PC-9 (cell line): ENCODE measurements around the gene PAQR4.

Source experiments
- CTCF ChIP-seq: fragments of 200-600 bp; sonication (generic); conservative IDR thresholded peaks from 2 replicates; pipeline ENCODE4 v1.6.1; 2017; ENCODE audit warnings: mixed run types, antibody characterized with exemption, mild to moderate bottlenecking, moderate library complexity
- EZH2 ChIP-seq: fragments of 200-600 bp; sonication (generic); IDR thresholded peaks from 2 replicates; pipeline ENCODE4 v1.8.0; 2017; ENCODE audit warnings: antibody characterized with exemption, low read depth

DNA sequence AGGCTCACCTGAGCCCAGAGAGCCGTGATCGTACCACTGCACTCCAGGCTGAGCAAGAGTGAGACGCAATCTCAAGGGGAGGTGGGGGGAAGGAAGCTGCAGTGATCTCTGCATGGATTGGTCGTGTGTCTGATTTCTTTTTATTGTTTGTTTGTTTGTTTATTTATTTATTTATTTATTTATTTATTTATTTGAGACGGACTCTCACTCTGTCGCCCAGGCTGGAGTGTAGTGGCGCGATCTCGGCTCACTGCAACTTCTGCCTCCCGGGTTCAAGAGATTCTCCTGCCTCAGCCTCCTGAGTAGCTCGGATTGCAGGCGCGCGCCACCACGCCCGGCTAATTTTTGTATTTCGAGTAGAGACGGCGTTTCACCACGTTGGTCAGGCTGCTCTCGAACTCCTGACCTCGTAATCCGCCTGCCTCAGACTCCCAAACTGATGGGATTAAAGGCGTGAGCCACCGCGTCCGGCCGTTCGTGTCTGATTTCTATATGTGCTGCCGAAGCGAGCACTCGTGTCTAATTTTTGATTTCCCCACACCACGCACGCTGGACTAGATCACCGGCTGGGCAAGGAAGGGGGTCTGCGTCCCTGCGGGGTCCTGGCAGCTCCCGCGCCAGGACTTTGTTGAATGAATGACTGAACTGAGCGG is 50.6 kb downstream of the PAQR4 start:
- TF ChIP-seq EZH2 (no peak), CTCF (no peak)
